WTC11 (cell line): ENCODE results near the gene SYCE1L. TPM values are rescaled to one million over a fixed set of nuclear protein-coding genes. Genes with fewer than 3 reads are reported as not detected.

Source experiments
- ATAC-seq: fragments of 200-7000 bp; cut with Tn5 transposase; 2 replicates; pipeline ENCODE4 v1.10.0; 2021; ENCODE audit warnings: mild to moderate bottlenecking, moderate library complexity
- Bru-seq: library from RNA; stranded (reverse); fragments of 400-500 nt; gene quantifications from one replicate; lab custom pipeline; 2021; lab: Mats Ljungman, UMichigan
- CTCF ChIA-PET: fragments of 300-600 bp; sonication (Branson Sonifier 250); formaldehyde crosslinking; loops from one replicate; lab custom pipeline; 2021; ENCODE audit warnings: antibody characterized with exemption; lab: Charles Lee
- POLR2A ChIA-PET: fragments of 350-600 bp; sonication (Branson Sonifier 250); formaldehyde crosslinking; loops from one replicate; lab custom pipeline; 2021; ENCODE audit warnings: antibody characterized with exemption; lab: Charles Lee
- DNase-seq: peaks from one replicate; pipeline ENCODE4 v3.0.0; 2021; ENCODE audit warnings: low spot score
- H3K27ac Mint-ChIP-seq: 2 replicates; pipeline ENCODE4 v1.8.0; 2021; ENCODE audit warnings: mixed read lengths
- H3K27me3 Mint-ChIP-seq: 2 replicates; pipeline ENCODE4 v1.8.0; 2021; ENCODE audit warnings: low read depth, mild to moderate bottlenecking, moderate library complexity, mixed read lengths
- H3K36me3 Mint-ChIP-seq: 2 replicates; pipeline ENCODE4 v1.8.0; 2021; ENCODE audit warnings: mixed read lengths
- H3K4me1 Mint-ChIP-seq: 2 replicates; pipeline ENCODE4 v1.8.0; 2022; ENCODE audit warnings: mixed read lengths
- H3K4me3 Mint-ChIP-seq: 2 replicates; pipeline ENCODE4 v1.8.0; 2021; ENCODE audit warnings: mild to moderate bottlenecking, moderate library complexity, mixed read lengths
- H3K9me3 Mint-ChIP-seq: 2 replicates; pipeline ENCODE4 v1.8.0; 2021; ENCODE audit warnings: mixed read lengths
- FOXJ3 ChIP-seq: sonication (generic); formaldehyde crosslinking; IDR thresholded peaks from 2 replicates; pipeline ENCODE4 v1.9.0; 2021; ENCODE audit warnings: missing genetic modification reagents, mild to moderate bottlenecking, borderline replicate concordance
- HMGXB4 ChIP-seq: sonication (generic); formaldehyde crosslinking; IDR thresholded peaks from 2 replicates; pipeline ENCODE4 v1.8.1; 2023; ENCODE audit warnings: mild to moderate bottlenecking, moderate library complexity, missing genetic modification reagents
- JAZF1 ChIP-seq: fragments of 250-450 bp; sonication (Bioruptor Pico); IDR thresholded peaks from 2 replicates; pipeline ENCODE4 v1.9.0; 2021; ENCODE audit warnings: moderate library complexity, mild to moderate bottlenecking, inconsistent platforms
- MXD4 ChIP-seq: fragments of 250-450 bp; sonication (Bioruptor Pico); IDR thresholded peaks from 2 replicates; pipeline ENCODE4 v1.8.0; 2021; ENCODE audit warnings: mild to moderate bottlenecking, moderate library complexity, borderline replicate concordance
- MYBL2 ChIP-seq: sonication (generic); formaldehyde crosslinking; IDR thresholded peaks from 2 replicates; pipeline ENCODE4 v1.8.1; 2023; ENCODE audit warnings: mild to moderate bottlenecking, moderate library complexity, missing genetic modification reagents
- NFE2L1 ChIP-seq: sonication (generic); formaldehyde crosslinking; IDR thresholded peaks from 2 replicates; pipeline ENCODE4 v1.8.1; 2023; ENCODE audit warnings: missing genetic modification reagents
- OVOL2 ChIP-seq: fragments of 250-450 bp; sonication (Bioruptor Pico); IDR thresholded peaks from 2 replicates; pipeline ENCODE4 v1.9.0; 2021; ENCODE audit warnings: mild to moderate bottlenecking, borderline replicate concordance
- RELA ChIP-seq: sonication (generic); formaldehyde crosslinking; IDR thresholded peaks from 2 replicates; pipeline ENCODE4 v1.8.1; 2022; ENCODE audit warnings: missing genetic modification reagents, mild to moderate bottlenecking, borderline replicate concordance
- RORB ChIP-seq: fragments of 250-450 bp; sonication (Bioruptor Pico); IDR thresholded peaks from 2 replicates; pipeline ENCODE4 v1.9.0; 2021; ENCODE audit warnings: mild to moderate bottlenecking
- USF1 ChIP-seq: sonication (generic); formaldehyde crosslinking; IDR thresholded peaks from 2 replicates; pipeline ENCODE4 v1.8.0; 2022; ENCODE audit warnings: mild to moderate bottlenecking, missing genetic modification reagents
- ZBTB21 ChIP-seq: sonication (generic); formaldehyde crosslinking; IDR thresholded peaks from 2 replicates; pipeline ENCODE4 v1.8.1; 2023; ENCODE audit warnings: mild to moderate bottlenecking, missing genetic modification reagents, borderline replicate concordance
- ZMAT4 ChIP-seq: fragments of 250-450 bp; sonication (Bioruptor Pico); IDR thresholded peaks from 2 replicates; pipeline ENCODE4 v1.9.0; 2021; ENCODE audit warnings: mild to moderate bottlenecking
- ZNF138 ChIP-seq: sonication (generic); formaldehyde crosslinking; conservative IDR thresholded peaks from 2 replicates; pipeline ENCODE4 v1.8.1; 2022; ENCODE audit warnings: mild to moderate bottlenecking, moderate library complexity, missing genetic modification reagents
- ZNF425 ChIP-seq: fragments of 250-450 bp; sonication (Bioruptor Pico); conservative IDR thresholded peaks from 2 replicates; pipeline ENCODE4 v1.9.0; 2021; ENCODE audit warnings: mild to moderate bottlenecking
- long read RNA-seq, 3 experiments: library from RNA in 1 of 3; library from capped mRNA in 1 of 3; library from polyadenylated mRNA in 1 of 3; unstranded in 2 of 3; stranded (forward) in 1 of 3; transcript quantifications; one replicate each; pipeline ENCODE4 v2.0.0, GENCODE V29; 2021
- total RNA-seq: library from RNA; stranded (reverse); gene quantifications from 3 replicates; pipeline ENCODE4 v1.2.3, GENCODE V29; 2021
- TF ChIP-seq, protein P1 (sequence below): sonication (generic); formaldehyde crosslinking; IDR thresholded peaks from 2 replicates; pipeline ENCODE4 v1.8.0; 2022; ENCODE audit warnings: missing genetic modification reagents

The SYCE1L gene
- total RNA-seq (7.0 to 10.8 TPM (median 7.3 TPM) in 3 replicates), Bru-seq, nascent RNA (percentile 31 among the genes with signal in this experiment)
- long read RNA-seq, experiment 1, partial matches to known transcripts, result 3 of 6 reads
- long read RNA-seq, experiment 1, other reads (novel, unspliced or antisense), result 3 of 6 reads
- long read RNA-seq, experiment 2, partial matches to known transcripts, result 2 of 10 reads
- long read RNA-seq, experiment 2, other reads (novel, unspliced or antisense), result 8 of 10 reads
- long read RNA-seq, experiment 3, result 0 reads

DNA sequence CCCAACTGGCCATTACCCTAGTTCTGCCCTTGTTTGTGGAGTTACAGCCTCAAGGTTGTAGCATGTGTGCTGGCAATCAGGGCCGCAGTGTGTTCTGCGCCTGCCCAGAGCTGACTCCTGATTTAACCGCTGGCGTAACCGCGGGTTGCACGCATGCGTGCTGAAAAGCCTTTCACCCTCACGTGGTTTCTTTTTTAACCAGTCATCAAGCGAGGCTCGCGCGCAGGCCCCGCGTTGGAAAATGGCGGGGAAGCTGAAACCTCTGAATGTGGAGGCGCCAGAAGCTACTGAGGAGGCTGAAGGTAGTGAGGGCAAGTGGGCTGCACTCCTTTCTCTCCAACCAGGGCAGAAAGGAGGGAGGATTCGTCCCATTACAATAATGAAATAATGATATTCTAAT is at the start of gene SYCE1L:
Gene SYCE1L, plus strand, starts transcription at position 198 of the 400 bp plus-strand sequence. Its CDS starts 44 bp downstream, at position 242.
- CTCF ChIA-PET, result no interaction called here
- no peak within 1 kb of the TSS for H3K27ac Mint-ChIP-seq
- H3K9me3 Mint-ChIP-seq, result no peaks in the 10 kb centered on the region

GRCh38 chr16:77157346-77158058 is 41.7 kb upstream of the SYCE1L start:
- Mint-ChIP-seq H3K4me3 (no peak overlapping the region), H3K27ac (no peak overlapping the region), H3K27me3 (peaks cover 4% of the 10 kb centered on the region; the same call in 1 of the 2 replicates), H3K4me1 (no peaks in the 10 kb centered on the region), H3K36me3 (peaks cover 26% of the 10 kb centered on the region), H3K9me3 (peaks cover 59% of the 10 kb centered on the region)
- DNase-seq, result no peak
- POLR2A ChIA-PET, result no interaction called here
- CTCF ChIA-PET, result no interaction called here
- ATAC-seq, result no peak
- TF ChIP-seq ZMAT4 (CRISPR knock-in tag), result no peak
- no peak for TF ChIP-seq ZNF425
- no peak for TF ChIP-seq MYBL2 (CRISPR knock-in tag)
- TF ChIP-seq, protein P1, sequence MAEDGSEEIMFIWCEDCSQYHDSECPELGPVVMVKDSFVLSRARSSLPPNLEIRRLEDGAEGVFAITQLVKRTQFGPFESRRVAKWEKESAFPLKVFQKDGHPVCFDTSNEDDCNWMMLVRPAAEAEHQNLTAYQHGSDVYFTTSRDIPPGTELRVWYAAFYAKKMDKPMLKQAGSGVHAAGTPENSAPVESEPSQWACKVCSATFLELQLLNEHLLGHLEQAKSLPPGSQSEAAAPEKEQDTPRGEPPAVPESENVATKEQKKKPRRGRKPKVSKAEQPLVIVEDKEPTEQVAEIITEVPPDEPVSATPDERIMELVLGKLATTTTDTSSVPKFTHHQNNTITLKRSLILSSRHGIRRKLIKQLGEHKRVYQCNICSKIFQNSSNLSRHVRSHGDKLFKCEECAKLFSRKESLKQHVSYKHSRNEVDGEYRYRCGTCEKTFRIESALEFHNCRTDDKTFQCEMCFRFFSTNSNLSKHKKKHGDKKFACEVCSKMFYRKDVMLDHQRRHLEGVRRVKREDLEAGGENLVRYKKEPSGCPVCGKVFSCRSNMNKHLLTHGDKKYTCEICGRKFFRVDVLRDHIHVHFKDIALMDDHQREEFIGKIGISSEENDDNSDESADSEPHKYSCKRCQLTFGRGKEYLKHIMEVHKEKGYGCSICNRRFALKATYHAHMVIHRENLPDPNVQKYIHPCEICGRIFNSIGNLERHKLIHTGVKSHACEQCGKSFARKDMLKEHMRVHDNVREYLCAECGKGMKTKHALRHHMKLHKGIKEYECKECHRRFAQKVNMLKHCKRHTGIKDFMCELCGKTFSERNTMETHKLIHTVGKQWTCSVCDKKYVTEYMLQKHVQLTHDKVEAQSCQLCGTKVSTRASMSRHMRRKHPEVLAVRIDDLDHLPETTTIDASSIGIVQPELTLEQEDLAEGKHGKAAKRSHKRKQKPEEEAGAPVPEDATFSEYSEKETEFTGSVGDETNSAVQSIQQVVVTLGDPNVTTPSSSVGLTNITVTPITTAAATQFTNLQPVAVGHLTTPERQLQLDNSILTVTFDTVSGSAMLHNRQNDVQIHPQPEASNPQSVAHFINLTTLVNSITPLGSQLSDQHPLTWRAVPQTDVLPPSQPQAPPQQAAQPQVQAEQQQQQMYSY (CRISPR knock-in tag), result no peak
- no peak for TF ChIP-seq ZNF138 (CRISPR knock-in tag)
- no peak for TF ChIP-seq ZBTB21
- no peak for TF ChIP-seq RORB (CRISPR knock-in tag)
- TF ChIP-seq OVOL2 (CRISPR knock-in tag), result no peak

More for the DNA sequence above, at the start of gene SYCE1L:
- no peak for DNase-seq
- no peaks in the 10 kb centered on the region for H3K27me3 Mint-ChIP-seq
- POLR2A ChIA-PET, result no interaction called here
- H3K36me3 Mint-ChIP-seq, result peaks cover 23% of the 10 kb centered on the region
- no peak within 1 kb of the TSS for H3K4me3 Mint-ChIP-seq
- no peaks in the 10 kb centered on the region for H3K4me1 Mint-ChIP-seq
- ATAC-seq, result no peak
- TF ChIP-seq USF1 (CRISPR knock-in tag), result no peak
- TF ChIP-seq FOXJ3 (CRISPR knock-in tag), result no peak
- TF ChIP-seq RELA (CRISPR knock-in tag), result no peak
- no peak for TF ChIP-seq MXD4 (CRISPR knock-in tag)
- TF ChIP-seq HMGXB4, result no peak
- no peak for TF ChIP-seq JAZF1 (CRISPR knock-in tag)
- no peak for TF ChIP-seq NFE2L1 (CRISPR knock-in tag)
